ENCODE results near the gene MXRA5.

DNA sequence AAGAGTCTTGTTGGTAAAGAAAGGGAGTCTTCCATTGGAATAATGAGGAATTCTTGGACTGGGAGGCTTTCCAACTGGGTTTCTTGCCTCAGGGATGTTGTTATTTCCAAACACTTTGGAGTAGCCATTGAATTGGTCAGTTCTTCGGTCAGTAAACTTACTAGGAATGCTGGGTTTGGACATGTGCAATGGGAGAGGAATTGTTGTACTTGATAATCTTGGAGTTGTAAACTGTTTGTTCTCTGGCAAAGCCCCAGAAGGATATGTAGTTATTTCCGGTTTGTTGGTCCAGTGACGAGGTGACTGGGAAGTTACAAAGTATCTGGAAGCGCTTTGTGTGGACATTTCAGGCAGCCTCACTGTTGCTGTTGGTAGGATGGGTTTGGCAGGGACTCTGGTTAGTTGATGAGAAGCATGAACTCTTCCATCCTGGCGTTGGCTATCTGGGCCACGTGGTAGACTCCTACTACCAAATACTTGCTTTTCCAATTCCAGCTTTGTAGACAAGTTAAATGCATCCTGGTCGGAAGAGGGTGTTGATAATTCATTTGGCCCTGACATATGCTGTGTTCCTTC is 25.9 kb downstream of the MXRA5 start:
- no peak for TF ChIP-seq YY1 (IDR thresholded peaks at IDR 0.05; ENCODE audit: low read depth)
- TF ChIP-seq TCF12 (IDR thresholded peaks at IDR 0.05; ENCODE audit: low read depth), result no peak
- no peak for TF ChIP-seq ZBTB7A (IDR thresholded peaks at IDR 0.05; ENCODE audit: low read depth)
- no peak for TF ChIP-seq CEBPB (IDR thresholded peaks at IDR 0.05)
- no peak for TF ChIP-seq CREB1 (IDR thresholded peaks at IDR 0.05; ENCODE audit: low read depth)
